WTC11 (cell line): ENCODE results near the gene OPCML.

ENCODE experiments used
- CREB1 ChIP-seq: sonication (generic); formaldehyde crosslinking; IDR thresholded peaks from 2 replicates; pipeline ENCODE4 v1.8.0; 2023; ENCODE audit warnings: mild to moderate bottlenecking, missing genetic modification reagents
- CTCF ChIP-seq: fragments of 200-600 bp; IDR thresholded peaks from 2 replicates; pipeline ENCODE4 v1.8.0; 2022; ENCODE audit warnings: antibody characterized with exemption
- ETV6 ChIP-seq: sonication (generic); formaldehyde crosslinking; IDR thresholded peaks from 2 replicates; pipeline ENCODE4 v1.8.1; 2022; ENCODE audit warnings: mild to moderate bottlenecking, missing genetic modification reagents
- FOXP1 ChIP-seq: sonication (generic); formaldehyde crosslinking; IDR thresholded peaks from 2 replicates; pipeline ENCODE4 v1.8.0; 2022; ENCODE audit warnings: missing genetic modification reagents, mild to moderate bottlenecking, moderate library complexity, borderline replicate concordance
- NFATC4 ChIP-seq: fragments of 250-450 bp; sonication (Bioruptor Pico); IDR thresholded peaks from 2 replicates; pipeline ENCODE4 v1.9.0; 2021; ENCODE audit warnings: mild to moderate bottlenecking
- NFE2L1 ChIP-seq: sonication (generic); formaldehyde crosslinking; IDR thresholded peaks from 2 replicates; pipeline ENCODE4 v1.8.1; 2023; ENCODE audit warnings: missing genetic modification reagents
- NR2C2 ChIP-seq: sonication (generic); formaldehyde crosslinking; IDR thresholded peaks from 2 replicates; pipeline ENCODE4 v1.8.0; 2022; ENCODE audit warnings: mild to moderate bottlenecking, missing genetic modification reagents
- TEAD1 ChIP-seq: sonication (generic); formaldehyde crosslinking; IDR thresholded peaks from 2 replicates; pipeline ENCODE4 v1.8.0; 2022; ENCODE audit warnings: mild to moderate bottlenecking, missing genetic modification reagents
- USF1 ChIP-seq: sonication (generic); formaldehyde crosslinking; IDR thresholded peaks from 2 replicates; pipeline ENCODE4 v1.8.0; 2022; ENCODE audit warnings: mild to moderate bottlenecking, missing genetic modification reagents
- ZBTB21 ChIP-seq: sonication (generic); formaldehyde crosslinking; IDR thresholded peaks from 2 replicates; pipeline ENCODE4 v1.8.1; 2023; ENCODE audit warnings: mild to moderate bottlenecking, missing genetic modification reagents, borderline replicate concordance
- ZNF263 ChIP-seq: sonication (generic); formaldehyde crosslinking; IDR thresholded peaks from 2 replicates; pipeline ENCODE4 v1.8.1; 2022; ENCODE audit warnings: low read depth, mild to moderate bottlenecking, moderate library complexity, missing genetic modification reagents
- ZNF317 ChIP-seq: sonication (generic); formaldehyde crosslinking; IDR thresholded peaks from 2 replicates; pipeline ENCODE4 v1.8.1; 2023; ENCODE audit warnings: low read depth, mild to moderate bottlenecking, moderate library complexity, missing genetic modification reagents, borderline replicate concordance
- TF ChIP-seq, protein P1 (sequence below): sonication (generic); formaldehyde crosslinking; IDR thresholded peaks from 2 replicates; pipeline ENCODE4 v1.8.1; 2022; ENCODE audit warnings: mild to moderate bottlenecking, moderate library complexity, missing genetic modification reagents

DNA sequence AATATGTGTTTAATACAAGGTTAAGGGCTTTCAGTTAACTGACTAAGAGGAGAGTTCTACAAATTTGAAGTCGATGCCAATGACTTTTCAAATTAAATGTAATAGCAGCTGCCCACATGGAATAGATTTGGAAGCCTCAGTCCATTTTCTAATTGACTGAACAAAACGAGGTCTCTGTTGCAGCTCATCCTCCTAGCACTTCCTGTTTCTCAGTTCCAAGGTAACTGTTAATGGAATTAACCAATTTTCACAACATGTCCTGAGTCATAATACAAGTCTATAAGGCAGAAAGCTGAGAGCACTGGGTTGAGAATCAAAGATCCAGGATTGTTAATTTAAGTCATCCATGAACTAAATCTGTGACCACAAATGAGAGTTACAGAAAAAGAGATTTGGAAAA lies 177.2 kb downstream of the OPCML start:
- TF ChIP-seq ETV6 = no peak
- TF ChIP-seq CTCF = no peak
- TF ChIP-seq, protein P1, sequence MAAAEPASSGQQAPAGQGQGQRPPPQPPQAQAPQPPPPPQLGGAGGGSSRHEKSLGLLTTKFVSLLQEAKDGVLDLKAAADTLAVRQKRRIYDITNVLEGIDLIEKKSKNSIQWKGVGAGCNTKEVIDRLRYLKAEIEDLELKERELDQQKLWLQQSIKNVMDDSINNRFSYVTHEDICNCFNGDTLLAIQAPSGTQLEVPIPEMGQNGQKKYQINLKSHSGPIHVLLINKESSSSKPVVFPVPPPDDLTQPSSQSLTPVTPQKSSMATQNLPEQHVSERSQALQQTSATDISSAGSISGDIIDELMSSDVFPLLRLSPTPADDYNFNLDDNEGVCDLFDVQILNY (CRISPR knock-in tag) = no peak
- no peak for TF ChIP-seq NFE2L1 (CRISPR knock-in tag)
- no peak for TF ChIP-seq ZNF317 (CRISPR knock-in tag)
- TF ChIP-seq FOXP1 = no peak
- TF ChIP-seq TEAD1 (CRISPR knock-in tag) = no peak
- no peak for TF ChIP-seq NFATC4
- TF ChIP-seq NR2C2 (CRISPR knock-in tag) = no peak
- no peak for TF ChIP-seq ZBTB21 (CRISPR knock-in tag)
- no peak for TF ChIP-seq CREB1 (CRISPR knock-in tag)
- TF ChIP-seq USF1 (CRISPR knock-in tag) = no peak
- no peak for TF ChIP-seq ZNF263 (CRISPR knock-in tag)
